NCI-H2196 treated with DMSO at 0.1 percent for 48 hours (cell line): ENCODE measurements around the gene KCNC4.

ENCODE experiments used
- DNase-seq: peaks from one replicate; lab custom pipeline; 2025; ENCODE audit not compliant: unreplicated experiment; lab: John Stamatoyannopoulos, UW

KCNC4 gene

GRCh38 chr1:110188035-110188618, 22.0 kb upstream of the KCNC4 start:
- DNase-seq, result no peak

- no peak for DNase-seq
Observed at GRCh38 chr1:110189181-110189580, 20.9 kb upstream of the KCNC4 start.

- peak; percentile 76 for DNase-seq
Observed at GRCh38 chr1:110190282-110190929, 19.7 kb upstream of the KCNC4 start.

GRCh38 chr1:110192541-110192940, 17.6 kb upstream of the KCNC4 start:
- DNase-seq, result no peak

- DNase-seq, result no peak
Observed at GRCh38 chr1:110195196-110195595, 14.9 kb upstream of the KCNC4 start.

GRCh38 chr1:110196917-110197765, 13.0 kb upstream of the KCNC4 start:
- DNase-seq, result peak; percentile 82

GRCh38 chr1:110197905-110198629, 12.0 kb upstream of the KCNC4 start:
- DNase-seq, result no peak

GRCh38 chr1:110198746-110199145, 11.4 kb upstream of the KCNC4 start:
- no peak for DNase-seq

GRCh38 chr1:110200190-110200589, 9.9 kb upstream of the KCNC4 start:
- DNase-seq, result no peak

GRCh38 chr1:110200666-110201065, 9.4 kb upstream of the KCNC4 start:
- DNase-seq, result no peak

GRCh38 chr1:110201157-110201825, 8.8 kb upstream of the KCNC4 start:
- no peak for DNase-seq

- peak; percentile 47 for DNase-seq
Observed at GRCh38 chr1:110203021-110203661, 7.0 kb upstream of the KCNC4 start.

- no peak for DNase-seq
Observed at GRCh38 chr1:110205156-110205555, 5.0 kb upstream of the KCNC4 start.

- no peak for DNase-seq
Observed at GRCh38 chr1:110205591-110206155, 4.4 kb upstream of the KCNC4 start.

GRCh38 chr1:110206261-110206920, 3.7 kb upstream of the KCNC4 start:
- DNase-seq, result no peak

- DNase-seq, result no peak
Observed at GRCh38 chr1:110207831-110208230, 2.3 kb upstream of the KCNC4 start.

- no peak for DNase-seq
Observed at GRCh38 chr1:110208916-110209645, 1.0 kb upstream of the KCNC4 start.

- no peak for DNase-seq
Observed at GRCh38 chr1:110210604-110211495, 736 bp downstream of the KCNC4 start.
